H1 (cell line): ENCODE measurements around the gene CARD18. TPM values are rescaled to one million over a fixed set of nuclear protein-coding genes. Genes with fewer than 3 reads are reported as not detected.

Source experiments
- E2F6 ChIP-seq: IDR thresholded peaks from 2 replicates; pipeline ENCODE4 v1.6.1; 2012; ENCODE audit warnings: inconsistent platforms
- GTF2F1 ChIP-seq: IDR thresholded peaks from 2 replicates; pipeline ENCODE4 v1.6.1; 2012; ENCODE audit warnings: low read depth, low read length, improper control_type of control experiment, borderline replicate concordance
- NANOG ChIP-seq: IDR thresholded peaks from 2 replicates; pipeline ENCODE4 v1.6.1; 2011; ENCODE audit warnings: low read length, low read depth, mild to moderate bottlenecking, inconsistent platforms; ENCODE audit not compliant: insufficient read depth, poor library complexity, severe bottlenecking
- POLR2A ChIP-seq, 2 experiments: IDR thresholded peaks; 1 replicate in 1 of 2; 2 replicates in 1 of 2; pipeline ENCODE4 v1.6.1; 2011; ENCODE audit warnings: low read depth in 2 of 2, low read length in 2 of 2, mild to moderate bottlenecking in 2 of 2; ENCODE audit errors: control extremely low read depth in 1 of 2
- RNF2 ChIP-seq: fragments of 200-900, 300-1000 bp; sonication (generic); IDR thresholded peaks from 2 replicates; pipeline ENCODE4 v1.7.1; 2016; ENCODE audit warnings: borderline replicate concordance, low read depth, mild to moderate bottlenecking, antibody characterized with exemption, low read length; ENCODE audit not compliant: poor library complexity, severe bottlenecking; ENCODE audit errors: missing control alignments
- polyA plus RNA-seq, 7 experiments: library from polyadenylated mRNA; depleted of rRNA in 3 of 7; stranded (reverse) in 5 of 7; unstranded in 2 of 7; fragments of >200 nt in 5 of 7; fragments of 200-250 nt in 2 of 7; gene quantifications; 1 replicate in 5 of 7; 2 replicates in 1 of 7; 4 replicates in 1 of 7; pipeline versions ENCODE4 v1.2.1 to v1.2.3, GENCODE V29; 2011 to 2013; ENCODE audit warnings: missing spikeins in 2 of 7, mixed read lengths in 2 of 7
- total RNA-seq: library from RNA; stranded (reverse); fragmentation: NEBNext Ultra II Directional; extraction: Animal tissue kit (Norgen Biotek cat#: 25700); gene quantifications from 2 replicates; pipeline ENCODE4 v1.2.1, GENCODE V29; 2021

CARD18 gene
- total and polyA plus RNA-seq, 2 of the 8 experiments (the other 6 are each of a cell fraction or from before 2014, with no cell fraction given): not detected

GRCh38 chr11:105110688-105111030 is 28.9 kb downstream of the CARD18 start (continued):
- no peak for TF ChIP-seq NANOG
- TF ChIP-seq GTF2F1: no peak
- TF ChIP-seq RNF2: no peak
- TF ChIP-seq E2F6: no peak
- TF ChIP-seq POLR2A (IDR thresholded peaks at IDR 0.05; ENCODE audit: control extremely low read depth in 1 of 2, low read depth in 2 of 2, low read length in 2 of 2): no peak
